Gastroesophageal sphincter (tissue), 4 donors: ENCODE results near the gene SPTLC3. TPM values are rescaled to one million over a fixed set of nuclear protein-coding genes. Genes with fewer than 3 reads are reported as not detected.

Experiments
- ATAC-seq: fragments of 150-250 bp; one replicate; pipeline ENCODE4 v1.9.1; 2016; ENCODE audit warnings: mild to moderate bottlenecking, moderate library complexity
- H3K27ac ChIP-seq, 4 donors: fragments of 200-600 bp; sonication (generic) in 3 of 4; 1 replicate in 3 of 4; 2 replicates in 1 of 4; pipeline ENCODE4 v1.5.1; 2016 to 2019
- H3K27me3 ChIP-seq: fragments of 200-600 bp; sonication (generic); one replicate; pipeline ENCODE4 v1.5.1; 2019
- H3K36me3 ChIP-seq, 2 donors: fragments of 200-600 bp; sonication (generic); one replicate each; pipeline ENCODE4 v1.5.1; 2019; ENCODE audit warnings: control low read depth in 1 of 2
- H3K4me1 ChIP-seq, 3 donors: fragments of 200-600 bp; sonication (generic); 1 replicate in 2 of 3; 2 replicates in 1 of 3; pipeline ENCODE4 v1.5.1; 2016 to 2019; ENCODE audit warnings: control low read depth in 2 of 3
- H3K4me3 ChIP-seq, 2 donors: fragments of 200-600 bp; sonication (generic); one replicate each; pipeline ENCODE4 v1.5.1; 2019; ENCODE audit warnings: mild to moderate bottlenecking in 1 of 2, moderate library complexity in 1 of 2
- H3K9me3 ChIP-seq, 3 donors: fragments of 200-600 bp; sonication (generic); one replicate each; pipeline ENCODE4 v1.5.1; 2017 to 2019; ENCODE audit warnings: control low read depth in 2 of 3
- CTCF ChIP-seq, 4 experiments: fragments of 200-600 bp in 2 of 4; fragments of 450-650 bp in 2 of 4; sonication (generic) in 1 of 4; IDR thresholded peaks; one replicate each; pipeline ENCODE4 v1.5.1; 2017 to 2019; ENCODE audit warnings: antibody characterized with exemption in 4 of 4, mild to moderate bottlenecking in 2 of 4, moderate library complexity in 2 of 4
- EP300 ChIP-seq: sonication (generic); formaldehyde crosslinking; IDR thresholded peaks from one replicate; pipeline ENCODE4 v1.6.1; 2017; ENCODE audit warnings: antibody characterized with exemption, mild to moderate bottlenecking
- POLR2A ChIP-seq, 2 donors: fragments of 450-650 bp; IDR thresholded peaks; one replicate each; pipeline ENCODE4 v1.6.1; 2017; ENCODE audit warnings: antibody characterized with exemption in 2 of 2, mild to moderate bottlenecking in 2 of 2, moderate library complexity in 1 of 2
- POLR2AphosphoS5 ChIP-seq: sonication (generic); formaldehyde crosslinking; IDR thresholded peaks from one replicate; pipeline ENCODE4 v1.6.1; 2017; ENCODE audit warnings: antibody characterized with exemption
- WGBS, 2 donors: methylation state at CpG; one replicate each; pipeline ENCODE4 v1.1.5; 2018; ENCODE audit warnings: low coverage in 1 of 2; 5-methylcytosine and 5-hydroxymethylcytosine counted together
- total RNA-seq, 4 donors: library from RNA; depleted of rRNA; stranded (reverse); fragments of >200 nt; gene quantifications; one replicate each; pipeline ENCODE4 v1.1.0, GENCODE V29; 2016

Gene SPTLC3
- total RNA-seq, 4 donors from 2014 or later, result 2.0 to 14.6 (median 5.3) TPM

GRCh38 chr20:13117200-13117599 lies 108.4 kb downstream of the SPTLC3 start:
- 95 to 100% methylated on average over 1 to 2 of the region's 2 CpGs for WGBS, 2 donors
- H3K36me3 ChIP-seq, result peaks cover 0 to under 1% of the 10 kb centered on the region in 2 donors
- H3K27ac ChIP-seq, result no peak overlapping the region
- no peak for ATAC-seq
- H3K4me3 ChIP-seq, result no peak overlapping the region
- no peaks in the 10 kb centered on the region for H3K27me3 ChIP-seq
- H3K4me1 ChIP-seq, result no peaks in the 10 kb centered on the region
- no peaks in the 10 kb centered on the region for H3K9me3 ChIP-seq
- TF ChIP-seq POLR2A (IDR thresholded peaks at IDR 0.05), result no peak
- TF ChIP-seq EP300, result no peak
- no peak for TF ChIP-seq CTCF (IDR thresholded peaks at IDR 0.05)
- TF ChIP-seq POLR2AphosphoS5, result no peak

- no peak overlapping the region for H3K4me3 ChIP-seq
- no peak for ATAC-seq
- H3K4me1 ChIP-seq, result no peaks in the 10 kb centered on the region
- no peak overlapping the region for H3K27ac ChIP-seq
- TF ChIP-seq POLR2AphosphoS5 (no peak), POLR2A (IDR thresholded peaks at IDR 0.05) (no peak), CTCF (IDR thresholded peaks at IDR 0.05) (no peak), EP300 (no peak)
- H3K9me3 ChIP-seq, result no peaks in the 10 kb centered on the region
- H3K27me3 ChIP-seq, result no peaks in the 10 kb centered on the region
- 100% methylated on average over 1 of the region's 1 CpG; no CpG with 5 or more reads in 1 of the 2 donors for WGBS, 2 donors
- H3K36me3 ChIP-seq, result no peaks in the 10 kb centered on the region
Observed at GRCh38 chr20:13118676-13119075, 109.9 kb downstream of the SPTLC3 start.

GRCh38 chr20:13119583-13119982 lies 110.8 kb downstream of the SPTLC3 start:
- Histone ChIP-seq H3K36me3 (no peaks in the 10 kb centered on the region), H3K27me3 (no peaks in the 10 kb centered on the region), H3K27ac (no peak overlapping the region), H3K9me3 (no peaks in the 10 kb centered on the region), H3K4me3 (no peak overlapping the region), H3K4me1 (no peaks in the 10 kb centered on the region)
- 13 to 31% methylated on average over 1 to 4 of the region's 6 CpGs for WGBS, 2 donors
- TF ChIP-seq POLR2AphosphoS5, result no peak
- peak; percentile 75 to 90 (median 86) for TF ChIP-seq CTCF (IDR thresholded peaks at IDR 0.05)
- ATAC-seq, result peak; percentile 70

GRCh38 chr20:13120471-13120870 lies 111.7 kb downstream of the SPTLC3 start:
- WGBS, 2 donors, result 50 to 80% methylated on average over 1 of the region's 1 CpG
- ATAC-seq, result no peak

More at GRCh38 chr20:13120471-13120870, 111.7 kb downstream of the SPTLC3 start:
- Histone ChIP-seq H3K36me3 (no peaks in the 10 kb centered on the region), H3K27me3 (no peaks in the 10 kb centered on the region), H3K4me1 (no peaks in the 10 kb centered on the region), H3K9me3 (no peaks in the 10 kb centered on the region), H3K4me3 (no peak overlapping the region), H3K27ac (no peak overlapping the region)
- no peak for TF ChIP-seq CTCF (IDR thresholded peaks at IDR 0.05)
- TF ChIP-seq POLR2AphosphoS5, result no peak
- TF ChIP-seq POLR2A (IDR thresholded peaks at IDR 0.05), result no peak
- no peak for TF ChIP-seq EP300
